ENCODE data around the gene ZNRF3.

DNA sequence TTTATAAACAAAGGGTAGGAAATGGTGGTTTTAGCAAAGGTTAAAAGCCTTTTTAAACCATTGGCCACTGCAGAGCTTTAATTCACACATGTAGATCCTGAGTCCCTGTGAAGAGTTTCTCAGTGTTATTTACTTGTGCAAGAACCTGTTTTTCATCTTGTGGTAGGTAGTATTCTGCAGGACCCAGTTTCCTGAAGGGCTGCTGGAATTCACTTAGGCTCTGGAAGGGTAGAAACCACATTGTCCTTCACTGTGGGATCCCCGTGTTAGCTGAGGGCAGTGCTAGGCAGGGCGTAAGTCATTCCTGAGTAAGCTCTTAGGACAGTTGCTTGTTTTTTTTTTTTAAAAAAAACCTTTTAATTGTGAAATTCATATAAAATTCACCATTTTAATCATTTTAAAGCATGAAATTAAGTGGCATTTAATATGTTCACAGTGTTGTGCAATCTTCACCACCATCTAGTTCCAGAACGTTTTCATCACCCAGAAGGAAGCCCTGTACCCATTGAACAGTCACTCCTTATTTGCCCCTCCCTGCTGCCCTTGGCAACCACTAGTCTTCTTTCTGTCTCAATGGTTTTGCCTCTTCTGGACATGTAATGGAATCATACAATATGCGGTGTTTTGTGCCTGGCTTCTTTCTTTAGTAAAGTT is 100.5 kb downstream of the ZNRF3 start:
- TF ChIP-seq, protein P1, sequence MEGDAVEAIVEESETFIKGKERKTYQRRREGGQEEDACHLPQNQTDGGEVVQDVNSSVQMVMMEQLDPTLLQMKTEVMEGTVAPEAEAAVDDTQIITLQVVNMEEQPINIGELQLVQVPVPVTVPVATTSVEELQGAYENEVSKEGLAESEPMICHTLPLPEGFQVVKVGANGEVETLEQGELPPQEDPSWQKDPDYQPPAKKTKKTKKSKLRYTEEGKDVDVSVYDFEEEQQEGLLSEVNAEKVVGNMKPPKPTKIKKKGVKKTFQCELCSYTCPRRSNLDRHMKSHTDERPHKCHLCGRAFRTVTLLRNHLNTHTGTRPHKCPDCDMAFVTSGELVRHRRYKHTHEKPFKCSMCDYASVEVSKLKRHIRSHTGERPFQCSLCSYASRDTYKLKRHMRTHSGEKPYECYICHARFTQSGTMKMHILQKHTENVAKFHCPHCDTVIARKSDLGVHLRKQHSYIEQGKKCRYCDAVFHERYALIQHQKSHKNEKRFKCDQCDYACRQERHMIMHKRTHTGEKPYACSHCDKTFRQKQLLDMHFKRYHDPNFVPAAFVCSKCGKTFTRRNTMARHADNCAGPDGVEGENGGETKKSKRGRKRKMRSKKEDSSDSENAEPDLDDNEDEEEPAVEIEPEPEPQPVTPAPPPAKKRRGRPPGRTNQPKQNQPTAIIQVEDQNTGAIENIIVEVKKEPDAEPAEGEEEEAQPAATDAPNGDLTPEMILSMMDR (IDR thresholded peaks at IDR 0.05; ENCODE audit: insufficient read depth, low read depth, low read length) = no peak
- TF ChIP-seq EZH2 (IDR thresholded peaks at IDR 0.05; ENCODE audit: insufficient read depth, low read length) = no peak
